Head of caudate nucleus (tissue), 42 donors: ENCODE measurements around the gene SHFL.

ENCODE experiments used
- DNase-seq, 42 donors: peaks; one replicate each; pipeline versions ENCODE4 v3.0.0 to v3.0.0-alpha.2; 2020 to 2021; ENCODE audit warnings: mixed read lengths in 7 of 42
- intact Hi-C: fragments of 100-400 bp; cut with DNase I; formaldehyde crosslinking; loops from one replicate; pipeline ENCODE4 v1.15.0; 2022

SHFL gene

DNA sequence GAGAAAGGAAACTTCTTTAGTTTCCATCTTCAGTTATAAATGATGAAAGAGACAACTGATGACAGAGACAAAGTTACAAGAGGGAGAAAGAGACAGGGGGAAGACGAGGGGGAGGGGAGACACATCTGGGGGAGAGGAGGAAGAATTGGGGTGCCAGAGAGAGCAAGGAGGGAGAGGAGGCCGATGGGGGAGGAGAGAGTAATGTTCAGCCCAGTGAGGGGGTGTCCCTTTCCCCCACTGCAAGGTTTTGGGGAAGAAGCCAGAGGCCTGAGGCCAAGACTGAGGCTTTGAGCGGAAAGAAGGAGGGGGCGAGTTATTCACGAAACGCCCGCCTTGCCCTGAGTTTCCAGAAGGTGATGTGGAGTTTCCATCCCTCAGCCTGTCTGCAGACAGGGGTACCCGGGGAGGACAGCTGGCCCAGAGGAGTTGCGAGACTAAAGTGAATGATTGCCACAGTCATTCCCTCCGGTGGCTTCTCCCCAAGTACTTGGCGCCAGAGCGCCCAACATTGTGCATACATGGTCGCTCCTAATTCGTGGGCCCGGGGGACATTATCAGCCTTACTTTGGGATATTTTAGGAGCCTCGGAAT lies 19.5 kb downstream of the SHFL start:
- DNase-seq = no peak
- intact Hi-C loops = no loop called here

DNA sequence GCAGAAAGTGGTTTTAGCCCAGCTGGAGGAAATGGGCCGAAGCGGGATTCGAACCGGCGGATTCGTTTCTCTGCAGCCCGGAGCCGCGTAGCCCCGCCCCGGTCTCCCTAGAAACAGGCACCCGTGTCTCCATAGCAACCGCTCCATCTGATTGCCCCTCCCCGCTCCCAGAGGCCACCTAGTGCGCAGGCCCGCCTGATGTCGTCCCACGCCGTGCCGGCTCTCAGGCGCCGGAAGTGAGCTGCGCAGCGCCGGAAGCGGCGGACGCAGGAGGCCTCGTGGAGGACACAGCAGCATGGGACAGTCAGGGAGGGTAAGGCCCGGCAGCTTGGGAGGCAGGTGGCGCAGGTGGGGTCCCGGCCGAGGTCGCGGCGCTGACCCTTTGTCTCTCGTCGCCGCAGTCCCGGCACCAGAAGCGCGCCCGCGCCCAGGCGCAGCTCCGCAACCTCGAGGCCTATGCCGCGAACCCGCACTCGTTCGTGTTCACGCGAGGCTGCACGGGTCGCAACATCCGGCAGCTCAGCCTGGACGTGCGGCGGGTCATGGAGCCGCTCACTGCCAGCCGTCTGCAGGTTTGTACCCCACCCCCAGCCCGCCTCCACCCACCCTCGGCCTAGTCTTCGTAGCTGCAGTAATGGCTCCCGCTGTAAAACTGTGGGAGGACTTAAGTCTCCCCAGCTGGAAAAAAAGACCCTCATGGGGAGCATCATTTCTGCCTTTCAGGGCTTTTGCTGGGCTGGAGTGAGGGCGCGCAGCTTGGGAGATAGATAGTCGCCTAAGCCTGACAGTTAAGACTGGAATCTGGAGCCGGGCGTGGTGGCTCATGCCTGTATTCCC lies 20.2 kb downstream of the SHFL start, which contains the start of gene PPAN:
Gene PPAN, plus strand, starts transcription at position 263 of the 837 bp plus-strand sequence. Its CDS starts 33 bp downstream, at position 296.
- peak; percentile 97 to 100 (median 98) for DNase-seq
- intact Hi-C loops = no loop called here

DNA sequence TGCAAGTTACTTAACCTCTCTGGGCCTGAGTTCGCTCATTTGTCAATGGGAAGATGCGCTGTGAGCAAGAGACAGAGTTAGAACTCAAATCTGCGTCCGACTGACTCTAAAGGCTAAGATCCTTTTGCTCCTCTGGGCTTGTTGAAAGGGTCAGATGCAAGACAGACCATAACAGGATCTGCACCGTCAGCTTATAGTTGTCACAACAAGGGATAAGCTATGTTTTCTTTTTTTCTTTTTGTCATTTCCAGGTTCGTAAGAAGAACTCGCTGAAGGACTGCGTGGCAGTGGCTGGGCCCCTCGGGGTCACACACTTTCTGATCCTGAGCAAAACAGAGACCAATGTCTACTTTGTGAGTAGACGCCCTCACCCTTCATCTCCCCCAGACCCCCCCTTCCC lies 21.1 kb downstream of the SHFL start:
- no peak for DNase-seq
- intact Hi-C loops = no loop called here

DNA sequence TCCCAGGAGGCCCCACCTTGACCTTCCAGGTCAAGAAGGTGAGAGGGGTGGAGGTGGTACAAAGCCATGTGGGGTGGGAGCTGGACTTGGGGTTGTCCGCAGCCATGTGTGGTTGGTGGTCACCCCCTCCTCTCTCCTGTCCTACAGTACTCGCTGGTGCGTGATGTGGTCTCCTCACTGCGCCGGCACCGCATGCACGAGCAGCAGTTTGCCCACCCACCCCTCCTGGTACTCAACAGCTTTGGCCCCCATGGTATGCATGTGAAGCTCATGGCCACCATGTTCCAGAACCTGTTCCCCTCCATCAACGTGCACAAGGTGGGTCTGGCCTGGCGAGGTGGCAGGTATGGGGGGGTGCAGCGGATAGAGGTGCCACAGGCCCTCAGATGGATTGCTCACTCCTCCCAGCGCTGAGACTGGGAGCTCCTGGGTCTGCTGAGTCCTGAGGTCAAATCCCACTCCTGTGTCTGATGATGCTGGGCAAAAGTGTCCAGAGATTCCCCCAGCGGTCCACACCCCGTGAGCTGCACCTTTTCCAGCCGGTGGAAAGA lies 21.8 kb downstream of the SHFL start:
- DNase-seq = no peak
- intact Hi-C loops = no loop called here

DNA sequence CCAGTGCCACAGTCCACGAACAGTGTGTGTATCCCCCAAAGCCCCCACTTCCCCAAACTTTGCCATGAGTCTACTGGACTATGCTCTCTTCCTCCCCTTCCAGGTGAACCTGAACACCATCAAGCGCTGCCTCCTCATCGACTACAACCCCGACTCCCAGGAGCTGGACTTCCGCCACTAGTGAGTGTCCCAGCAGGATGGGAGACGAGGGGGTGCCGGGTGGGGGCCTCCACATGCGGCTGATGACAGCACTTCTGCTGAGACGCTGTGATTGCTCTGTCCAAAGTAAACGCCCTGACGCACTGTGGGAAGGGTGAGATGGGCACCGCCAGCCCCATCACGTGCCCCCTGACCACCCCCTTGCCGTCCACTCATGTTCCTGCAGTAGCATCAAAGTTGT lies 23.4 kb downstream of the SHFL start:
- DNase-seq = no peak
- intact Hi-C loops = no loop called here

DNA sequence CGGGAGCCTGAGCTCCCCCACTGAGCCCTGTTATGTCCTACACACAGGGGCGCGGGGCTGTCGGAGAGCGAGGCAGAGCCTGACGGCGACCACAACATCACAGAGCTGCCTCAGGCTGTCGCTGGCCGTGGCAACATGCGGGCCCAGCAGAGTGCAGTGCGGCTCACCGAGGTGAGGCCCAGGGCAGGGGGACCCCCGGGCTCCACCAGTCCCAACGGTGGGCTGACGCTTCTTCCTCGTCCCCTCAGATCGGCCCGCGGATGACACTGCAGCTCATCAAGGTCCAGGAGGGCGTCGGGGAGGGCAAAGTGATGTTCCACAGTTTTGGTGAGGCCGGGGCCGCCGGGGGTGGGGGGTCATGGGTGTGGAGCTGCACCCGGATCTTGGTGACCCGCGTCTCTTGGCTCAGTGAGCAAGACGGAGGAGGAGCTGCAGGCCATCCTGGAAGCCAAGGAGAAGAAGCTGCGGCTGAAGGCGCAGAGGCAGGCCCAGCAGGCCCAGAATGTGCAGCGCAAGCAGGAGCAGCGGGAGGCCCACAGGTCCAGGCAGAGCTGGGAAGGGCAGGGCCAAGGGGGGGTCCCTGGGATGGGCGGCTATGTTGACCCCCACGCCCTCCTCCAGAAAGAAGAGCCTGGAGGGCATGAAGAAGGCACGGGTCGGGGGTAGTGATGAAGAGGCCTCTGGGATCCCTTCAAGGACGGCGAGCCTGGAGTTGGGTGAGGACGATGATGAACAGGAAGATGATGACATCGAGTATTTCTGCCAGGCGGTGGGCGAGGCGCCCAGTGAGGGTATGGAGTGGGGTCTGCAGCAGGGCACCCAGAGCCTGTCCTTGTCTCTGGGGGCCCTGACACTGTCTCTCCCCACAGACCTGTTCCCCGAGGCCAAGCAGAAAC lies 24.2 kb downstream of the SHFL start:
- intact Hi-C loops = loop anchor here (10.0 kb wide), 1 partner anchor 144 kb away; the partner anchor contains the start of gene MRPL4
- no peak for DNase-seq

DNA sequence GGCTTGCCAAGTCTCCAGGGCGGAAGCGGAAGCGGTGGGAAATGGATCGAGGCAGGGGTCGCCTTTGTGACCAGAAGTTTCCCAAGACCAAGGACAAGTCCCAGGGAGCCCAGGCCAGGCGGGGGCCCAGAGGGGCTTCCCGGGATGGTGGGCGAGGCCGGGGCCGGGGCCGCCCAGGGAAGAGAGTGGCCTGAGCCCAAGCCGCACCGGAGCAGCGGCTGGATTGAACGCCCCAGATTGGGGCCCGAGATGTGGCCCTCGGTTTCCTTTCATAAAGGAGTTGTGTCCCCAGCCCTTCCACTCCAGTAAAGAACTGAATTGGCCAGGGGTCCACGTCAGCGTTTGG lies 24.8 kb downstream of the SHFL start:
- no peak for DNase-seq
- intact Hi-C loops = loop anchor here (10.0 kb wide), 1 partner anchor 144 kb away; the partner anchor contains the start of gene MRPL4

DNA sequence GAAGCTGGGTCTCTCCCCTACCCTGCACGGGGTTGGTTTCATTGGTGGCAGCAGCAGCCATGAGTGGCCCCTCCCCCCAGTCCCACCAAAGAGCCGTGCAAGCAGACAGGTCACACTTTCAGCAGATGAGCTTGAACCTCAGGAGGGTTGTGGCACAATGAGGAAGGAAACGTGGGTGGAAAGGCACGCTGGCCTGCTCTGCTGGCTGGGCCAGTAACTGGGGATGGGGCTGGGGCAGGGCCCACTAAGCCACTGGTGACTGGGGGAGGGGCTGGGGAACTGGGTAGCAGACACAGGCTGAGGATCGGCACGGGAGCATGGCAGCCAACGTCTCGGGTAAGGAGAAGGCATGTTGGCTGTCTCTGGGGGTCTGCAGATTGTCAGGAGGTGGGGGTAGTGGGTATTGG lies 25.3 kb downstream of the SHFL start, which contains the start of gene P2RY11:
Gene P2RY11, plus strand, starts transcription at position 289 of the 407 bp plus-strand sequence. Its CDS starts 29 bp downstream, at position 318.
- DNase-seq = peak in 3 of 42 donors; percentile 25 to 43 (median 43)

DNA sequence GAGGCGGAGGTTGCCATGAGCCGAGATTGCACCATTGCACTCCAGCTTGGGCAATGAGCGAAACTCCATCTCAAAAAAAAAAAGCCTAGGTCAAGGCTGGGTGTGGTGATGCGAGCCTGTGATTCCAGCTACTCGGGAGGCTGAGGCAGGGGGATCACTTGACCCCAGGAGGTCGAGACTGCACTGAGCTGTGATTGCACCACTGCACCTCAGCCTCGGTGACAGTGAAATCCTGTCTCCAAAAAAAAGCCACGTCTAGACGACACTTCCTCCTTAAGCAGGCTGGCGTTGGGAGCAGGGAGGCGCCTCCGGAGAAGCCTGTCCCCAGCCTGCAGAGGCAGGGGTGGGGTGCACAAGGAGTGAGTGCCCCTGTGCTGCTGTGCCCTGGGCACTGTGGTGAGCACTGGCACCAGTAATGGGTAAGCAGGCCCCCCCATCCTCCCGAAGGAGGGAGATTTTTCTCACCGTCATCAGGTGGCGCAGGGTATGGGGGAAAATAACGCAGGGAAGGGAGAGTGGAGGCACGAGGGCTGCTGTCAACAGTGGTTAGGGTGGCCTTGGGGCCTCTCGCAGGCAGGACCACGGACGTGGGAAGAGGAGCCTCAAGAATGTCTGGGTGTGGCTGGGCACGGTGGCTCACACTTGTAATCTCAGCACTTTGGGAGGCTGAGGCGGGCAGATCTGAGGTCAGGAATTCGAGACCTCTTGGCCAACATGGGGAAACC lies 26.1 kb downstream of the SHFL start:
- DNase-seq = no peak
- intact Hi-C loops = loop anchor here (10.0 kb wide), 1 partner anchor 143 kb away; the partner anchor contains the start of gene MRPL4

More for the DNA sequence above, 25.3 kb downstream of the SHFL start, which contains the start of gene P2RY11:
- intact Hi-C loops = loop anchor here (10.0 kb wide), 1 partner anchor 143 kb away; the partner anchor contains the start of gene MRPL4

DNA sequence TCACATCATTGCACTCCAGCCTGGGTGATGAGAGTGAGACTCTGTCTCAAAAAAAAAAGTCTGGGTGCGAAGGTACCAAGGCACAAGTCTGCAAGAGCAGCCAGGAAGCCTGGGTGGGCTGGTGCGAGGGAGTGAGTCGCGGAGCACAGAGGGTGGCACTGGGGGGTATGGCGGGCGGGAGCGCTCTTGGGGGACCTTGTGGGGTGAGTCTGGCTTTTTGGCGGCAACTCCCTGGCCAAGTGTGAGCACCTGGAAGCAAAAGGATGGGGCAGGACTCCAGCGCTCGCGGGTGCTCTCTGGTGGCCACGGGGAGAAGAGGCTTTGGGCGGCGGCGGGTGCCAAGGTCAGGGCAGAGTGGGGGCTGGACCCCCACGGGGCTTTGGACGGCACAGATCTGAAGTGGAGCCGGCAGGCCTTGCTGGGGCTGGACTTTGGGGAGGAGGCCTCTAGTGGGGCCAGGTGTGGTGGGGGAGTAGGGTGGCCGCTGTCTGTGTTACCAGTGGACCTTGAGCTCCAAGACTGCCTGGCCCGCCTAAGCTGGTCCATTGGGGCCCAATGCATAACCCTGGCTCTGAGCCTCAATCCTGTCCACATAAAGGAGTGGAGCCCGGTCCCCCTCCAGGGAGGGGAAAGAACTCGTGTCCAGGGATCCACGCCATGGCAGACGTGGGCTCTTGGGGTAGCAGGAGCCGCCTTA lies 26.9 kb downstream of the SHFL start:
- intact Hi-C loops = loop anchor here (10.0 kb wide), 1 partner anchor 142 kb away; the partner anchor contains the start of gene MRPL4
- DNase-seq = peak in 38 of 42 donors; percentile 22 to 77 (median 56)

DNA sequence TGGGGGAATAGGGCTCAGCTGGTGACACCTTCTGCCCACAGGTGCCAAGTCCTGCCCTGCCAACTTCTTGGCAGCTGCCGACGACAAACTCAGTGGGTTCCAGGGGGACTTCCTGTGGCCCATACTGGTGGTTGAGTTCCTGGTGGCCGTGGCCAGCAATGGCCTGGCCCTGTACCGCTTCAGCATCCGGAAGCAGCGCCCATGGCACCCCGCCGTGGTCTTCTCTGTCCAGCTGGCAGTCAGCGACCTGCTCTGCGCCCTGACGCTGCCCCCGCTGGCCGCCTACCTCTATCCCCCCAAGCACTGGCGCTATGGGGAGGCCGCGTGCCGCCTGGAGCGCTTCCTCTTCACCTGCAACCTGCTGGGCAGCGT lies 27.5 kb downstream of the SHFL start:
- DNase-seq = no peak
- intact Hi-C loops = loop anchor here (10.0 kb wide), 1 partner anchor 141 kb away; the partner anchor contains the start of gene MRPL4

DNA sequence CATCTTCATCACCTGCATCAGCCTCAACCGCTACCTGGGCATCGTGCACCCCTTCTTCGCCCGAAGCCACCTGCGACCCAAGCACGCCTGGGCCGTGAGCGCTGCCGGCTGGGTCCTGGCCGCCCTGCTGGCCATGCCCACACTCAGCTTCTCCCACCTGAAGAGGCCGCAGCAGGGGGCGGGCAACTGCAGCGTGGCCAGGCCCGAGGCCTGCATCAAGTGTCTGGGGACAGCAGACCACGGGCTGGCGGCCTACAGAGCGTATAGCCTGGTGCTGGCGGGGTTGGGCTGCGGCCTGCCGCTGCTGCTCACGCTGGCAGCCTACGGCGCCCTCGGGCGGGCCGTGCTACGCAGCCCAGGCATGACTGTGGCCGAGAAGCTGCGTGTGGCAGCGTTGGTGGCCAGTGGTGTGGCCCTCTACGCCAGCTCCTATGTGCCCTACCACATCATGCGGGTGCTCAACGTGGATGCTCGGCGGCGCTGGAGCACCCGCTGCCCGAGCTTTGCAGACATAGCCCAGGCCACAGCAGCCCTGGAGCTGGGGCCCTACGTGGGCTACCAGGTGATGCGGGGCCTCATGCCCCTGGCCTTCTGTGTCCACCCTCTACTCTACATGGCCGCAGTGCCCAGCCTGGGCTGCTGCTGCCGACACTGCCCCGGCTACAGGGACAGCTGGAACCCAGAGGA lies 28.0 kb downstream of the SHFL start:
- intact Hi-C loops = loop anchor here (10.0 kb wide), 1 partner anchor 141 kb away; the partner anchor contains the start of gene MRPL4

DNA sequence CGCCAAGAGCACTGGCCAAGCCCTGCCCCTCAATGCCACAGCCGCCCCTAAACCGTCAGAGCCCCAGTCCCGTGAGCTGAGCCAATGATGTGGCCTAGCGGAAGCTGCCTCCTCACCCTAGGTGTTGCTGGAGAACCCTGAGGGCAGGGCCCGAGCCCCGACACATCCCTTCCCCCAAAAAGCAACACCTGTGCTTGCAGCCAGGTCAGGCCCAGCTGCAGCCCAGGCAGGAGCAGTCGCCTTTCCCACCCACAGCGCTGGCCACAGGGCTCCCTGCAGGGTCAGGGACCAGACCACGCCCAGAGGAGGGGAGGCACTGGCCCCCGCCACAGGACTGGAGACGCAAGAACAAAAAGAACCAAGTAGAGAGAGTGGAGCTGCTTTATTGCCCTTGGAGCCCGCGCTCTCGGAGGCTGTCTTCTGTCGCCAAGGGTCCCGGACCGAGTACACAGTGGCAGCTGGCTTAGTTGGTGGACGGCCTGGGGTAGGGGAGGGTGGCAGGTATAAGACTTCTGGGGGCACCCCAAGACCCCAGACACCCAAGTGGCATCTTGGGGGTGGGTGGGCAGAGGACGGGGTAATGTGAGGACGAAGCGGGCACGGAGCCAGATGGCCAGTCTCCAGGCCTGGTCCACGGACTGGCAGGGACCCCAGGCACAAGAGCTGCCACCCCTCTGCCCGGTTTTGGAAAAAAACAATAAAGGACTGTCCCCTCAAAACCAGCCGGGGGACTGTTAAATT lies 28.7 kb downstream of the SHFL start:
- no peak for DNase-seq
- intact Hi-C loops = loop anchor here (10.0 kb wide), 1 partner anchor 140 kb away; the partner anchor contains the start of gene MRPL4

More for the DNA sequence above, 28.0 kb downstream of the SHFL start:
- no peak for DNase-seq

DNA sequence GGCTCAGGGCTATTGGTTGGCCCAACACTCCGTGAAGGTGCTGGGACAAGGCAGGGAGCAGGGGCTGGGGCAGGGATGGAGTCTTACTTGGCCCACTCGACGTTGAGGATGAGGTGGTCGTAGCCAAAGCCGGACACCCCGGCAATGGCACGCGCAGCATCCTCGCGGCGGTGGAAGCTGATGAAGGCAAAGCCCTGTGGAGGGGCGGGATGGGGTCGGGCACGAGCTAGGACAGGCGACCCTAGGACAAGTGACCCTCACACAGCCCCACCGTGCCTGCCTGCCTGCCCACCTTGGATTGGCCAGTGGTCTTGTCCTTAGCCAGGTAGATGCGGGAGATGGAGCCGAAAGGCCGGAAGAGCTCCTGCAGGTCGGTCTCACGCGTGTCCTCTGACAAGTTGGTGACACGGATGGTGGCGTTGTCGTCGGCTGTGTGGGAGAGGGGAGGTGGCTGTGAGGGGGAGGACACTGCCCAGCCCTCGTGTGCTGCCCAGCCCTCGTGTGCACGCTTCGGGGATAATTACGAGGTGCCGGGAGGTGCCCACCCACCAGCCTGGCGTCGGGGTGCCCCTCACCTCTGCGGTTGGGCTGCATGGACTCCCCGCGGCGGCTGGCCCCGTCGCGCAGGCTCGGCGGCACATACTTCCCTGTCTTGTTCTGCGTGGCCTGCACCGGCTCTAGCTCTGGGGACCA lies 29.4 kb downstream of the SHFL start:
- intact Hi-C loops = loop anchor here (10.0 kb wide), 1 partner anchor 139 kb away; the partner anchor contains the start of gene MRPL4
- no peak for DNase-seq
